Measurements from ENCODE around the gene RHOD.
A peak's percentile ranks its signal among the peaks of the same experiment; 100 is the strongest.

Gene RHOD

DNA sequence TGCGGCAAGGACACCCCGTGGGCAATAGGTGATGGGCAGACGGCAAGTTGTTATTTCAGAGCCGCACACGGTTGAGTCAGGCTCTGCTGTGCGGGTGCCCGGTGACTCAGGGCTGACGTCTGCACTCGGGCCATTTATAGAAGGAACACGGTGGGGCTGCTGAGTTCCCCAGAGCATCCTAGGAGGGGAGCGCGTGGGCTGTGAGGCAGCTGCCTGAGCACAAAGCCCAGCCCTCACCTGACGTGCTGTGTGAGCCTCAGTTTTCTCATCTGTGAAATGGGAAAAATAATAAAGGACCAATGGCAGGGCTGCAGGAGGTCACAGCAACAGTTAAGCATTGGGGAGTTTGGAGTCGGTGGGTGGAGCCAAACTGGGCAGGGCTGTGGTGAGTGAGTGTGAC is 11.3 kb upstream of the RHOD start:
- ATAC-seq (peak; percentile 34), DNase-seq (no peak)
- no peak overlapping the region for H3K27ac Mint-ChIP-seq
- no peak overlapping the region for H3K4me3 Mint-ChIP-seq
- no peaks in the 10 kb centered on the region for H3K9me3 Mint-ChIP-seq
- H3K27me3 Mint-ChIP-seq, result peaks cover 12% of the 10 kb centered on the region
- no peaks in the 10 kb centered on the region for H3K36me3 Mint-ChIP-seq (ENCODE audit: low read depth)
- H3K4me1 Mint-ChIP-seq, result no peaks in the 10 kb centered on the region

- no peaks in the 10 kb centered on the region for H3K9me3 Mint-ChIP-seq
- no peak overlapping the region for H3K27ac Mint-ChIP-seq
- H3K4me3 Mint-ChIP-seq, result no peak overlapping the region
- no peaks in the 10 kb centered on the region for H3K36me3 Mint-ChIP-seq (ENCODE audit: low read depth)
- peaks cover 19% of the 10 kb centered on the region for H3K27me3 Mint-ChIP-seq
- H3K4me1 Mint-ChIP-seq, result no peaks in the 10 kb centered on the region
- no peak for DNase-seq
- no peak for ATAC-seq
Observed at GRCh38 chr11:67048515-67049130, 8.0 kb upstream of the RHOD start.

GRCh38 chr11:67050139-67050538 is 6.5 kb upstream of the RHOD start:
- peaks cover 5% of the 10 kb centered on the region for H3K4me1 Mint-ChIP-seq
- no peaks in the 10 kb centered on the region for H3K36me3 Mint-ChIP-seq (ENCODE audit: low read depth)
- no peaks in the 10 kb centered on the region for H3K9me3 Mint-ChIP-seq
- no peak for DNase-seq
- ATAC-seq, result no peak
- H3K27ac Mint-ChIP-seq, result no peak overlapping the region
- no peak overlapping the region for H3K4me3 Mint-ChIP-seq
- peaks cover 18% of the 10 kb centered on the region for H3K27me3 Mint-ChIP-seq

GRCh38 chr11:67051180-67051893 is 5.3 kb upstream of the RHOD start:
- Mint-ChIP-seq H3K4me3 (no peak overlapping the region), H3K4me1 (peaks cover 15% of the 10 kb centered on the region), H3K9me3 (no peaks in the 10 kb centered on the region), H3K36me3 (ENCODE audit: low read depth) (no peaks in the 10 kb centered on the region), H3K27me3 (peaks cover 23% of the 10 kb centered on the region), H3K27ac (no peak overlapping the region)
- DNase-seq, result no peak
- ATAC-seq, result no peak

DNA sequence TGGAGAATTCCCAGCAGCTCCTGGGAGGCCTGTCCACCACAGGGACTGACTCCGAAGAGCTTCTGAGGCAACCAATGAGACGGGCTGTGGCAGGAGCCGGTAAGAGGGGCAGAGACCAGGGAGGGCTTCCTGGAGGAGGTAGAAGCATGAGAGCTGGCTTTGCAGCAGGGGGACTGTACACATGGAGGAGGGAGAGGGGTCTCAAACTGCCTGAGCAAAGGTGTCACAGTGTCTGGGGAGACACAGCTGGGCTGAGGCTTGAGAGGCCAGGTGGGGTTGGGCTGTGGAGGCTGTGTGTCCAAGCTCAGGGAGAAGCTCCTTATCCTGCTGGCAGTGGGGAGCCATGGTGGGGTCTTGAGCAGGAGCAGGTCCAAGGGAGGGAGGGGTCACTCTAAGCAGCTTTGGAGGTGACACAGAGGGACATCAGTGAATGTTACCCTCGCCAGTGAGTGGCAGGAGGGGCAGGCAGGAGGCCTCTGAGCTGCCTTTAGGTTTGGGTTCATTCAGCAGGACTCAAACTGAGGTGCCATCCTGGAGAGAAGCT is 4.6 kb upstream of the RHOD start:
- Mint-ChIP-seq H3K9me3 (no peaks in the 10 kb centered on the region), H3K36me3 (ENCODE audit: low read depth) (no peaks in the 10 kb centered on the region), H3K4me3 (no peak overlapping the region), H3K4me1 (peaks cover 17% of the 10 kb centered on the region), H3K27me3 (peaks cover 21% of the 10 kb centered on the region), H3K27ac (no peak overlapping the region)
- ATAC-seq (no peak), DNase-seq (no peak)

DNA sequence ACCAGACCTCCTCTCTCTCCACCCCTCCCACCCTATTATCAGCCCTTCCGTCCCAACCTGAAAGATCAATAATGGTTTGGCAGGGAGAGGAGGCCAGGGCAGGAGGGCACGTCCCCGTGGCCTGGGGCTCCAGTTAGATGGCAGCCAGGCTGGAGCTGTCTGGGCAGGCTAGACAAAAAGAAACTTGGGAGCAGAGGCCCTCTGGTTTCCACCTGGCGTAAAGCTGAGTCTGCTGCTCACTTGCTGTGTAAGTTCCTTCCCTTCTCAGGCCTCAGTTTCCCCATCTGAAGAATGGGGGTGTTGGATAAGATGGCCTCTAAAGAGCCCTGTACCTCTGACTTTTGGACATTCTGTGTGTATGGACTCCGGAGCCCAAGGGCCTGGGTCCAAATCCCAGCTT is 3.8 kb upstream of the RHOD start:
- ATAC-seq (no peak), DNase-seq (no peak)
- H3K9me3 Mint-ChIP-seq, result no peaks in the 10 kb centered on the region
- peaks cover 21% of the 10 kb centered on the region for H3K27me3 Mint-ChIP-seq
- no peaks in the 10 kb centered on the region for H3K36me3 Mint-ChIP-seq (ENCODE audit: low read depth)
- no peak overlapping the region for H3K27ac Mint-ChIP-seq
- peaks cover 17% of the 10 kb centered on the region for H3K4me1 Mint-ChIP-seq
- no peak overlapping the region for H3K4me3 Mint-ChIP-seq

DNA sequence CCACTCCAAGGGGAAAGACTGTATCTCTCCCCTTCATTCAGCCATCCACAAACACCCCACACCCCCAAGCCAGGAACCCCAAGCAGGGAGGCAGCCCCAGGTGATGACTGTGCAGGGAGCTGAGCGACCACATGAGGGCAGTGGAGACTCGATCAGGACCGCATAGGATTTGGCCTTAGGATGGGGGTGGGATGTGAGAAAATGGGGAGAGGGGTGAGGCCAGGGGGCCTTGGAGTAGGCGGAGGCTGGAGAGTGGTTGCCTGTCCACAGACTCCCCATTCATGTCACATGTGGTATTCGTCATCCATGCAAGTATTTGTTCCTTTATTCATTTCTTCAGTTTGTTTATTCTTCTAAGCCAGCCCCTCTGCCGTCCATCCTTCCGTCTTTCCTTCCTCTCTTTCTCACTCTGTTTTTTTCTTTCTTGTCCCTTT is 2.7 kb upstream of the RHOD start:
- DNase-seq, result peak; percentile 53
- H3K9me3 Mint-ChIP-seq, result no peaks in the 10 kb centered on the region
- no peak overlapping the region for H3K4me3 Mint-ChIP-seq
- H3K36me3 Mint-ChIP-seq (ENCODE audit: low read depth), result no peaks in the 10 kb centered on the region
- peaks cover 21% of the 10 kb centered on the region for H3K27me3 Mint-ChIP-seq
- H3K27ac Mint-ChIP-seq, result peak overlapping the region; percentile 24
- ATAC-seq, result peak; percentile 56
- peaks cover 17% of the 10 kb centered on the region for H3K4me1 Mint-ChIP-seq

- H3K4me3 Mint-ChIP-seq, result no peak overlapping the region
- ATAC-seq (no peak), DNase-seq (no peak)
- H3K27me3 Mint-ChIP-seq, result peaks cover 21% of the 10 kb centered on the region
- no peaks in the 10 kb centered on the region for H3K9me3 Mint-ChIP-seq
- peak overlapping the region; percentile 24 for H3K27ac Mint-ChIP-seq
- no peaks in the 10 kb centered on the region for H3K36me3 Mint-ChIP-seq (ENCODE audit: low read depth)
- H3K4me1 Mint-ChIP-seq, result peaks cover 17% of the 10 kb centered on the region
Observed at GRCh38 chr11:67054346-67054835, 2.3 kb upstream of the RHOD start.

- ATAC-seq, result peak; percentile 44
- peak; percentile 27 for DNase-seq
- Mint-ChIP-seq H3K27ac (no peak overlapping the region), H3K9me3 (no peaks in the 10 kb centered on the region), H3K4me3 (no peak overlapping the region), H3K36me3 (ENCODE audit: low read depth) (no peaks in the 10 kb centered on the region), H3K27me3 (peaks cover 21% of the 10 kb centered on the region), H3K4me1 (peaks cover 17% of the 10 kb centered on the region)
Observed at GRCh38 chr11:67054836-67055523, 1.7 kb upstream of the RHOD start.

DNA sequence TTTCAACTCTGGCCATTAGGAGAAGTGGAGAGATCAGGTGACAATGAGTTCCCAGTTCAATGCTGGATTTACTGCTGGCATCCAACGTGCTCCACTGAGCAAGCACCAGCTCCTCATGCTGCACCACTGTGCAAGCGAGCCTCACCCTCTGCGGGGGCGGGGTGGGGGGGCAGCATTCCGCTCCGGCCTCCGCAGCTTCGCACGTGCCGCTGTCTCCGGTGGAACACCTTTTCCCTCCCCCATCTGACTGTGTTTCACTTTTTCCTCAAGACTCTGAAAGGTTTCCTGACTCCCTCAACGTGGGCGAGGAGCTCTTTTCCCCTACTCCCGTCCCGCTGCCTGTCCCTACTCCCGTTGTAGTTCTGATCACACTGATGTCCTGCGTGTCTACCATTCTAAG is 835 bp upstream of the RHOD start:
- Mint-ChIP-seq H3K9me3 (no peaks in the 10 kb centered on the region), H3K4me1 (peaks cover 17% of the 10 kb centered on the region), H3K27me3 (peaks cover 21% of the 10 kb centered on the region), H3K36me3 (ENCODE audit: low read depth) (no peaks in the 10 kb centered on the region), H3K4me3 (peak overlapping the region; percentile 53), H3K27ac (no peak overlapping the region)
- DNase-seq (no peak), ATAC-seq (no peak)

- peak overlapping the region; percentile 6 for H3K4me3 Mint-ChIP-seq
- H3K4me1 Mint-ChIP-seq, result peaks cover 17% of the 10 kb centered on the region
- no peaks in the 10 kb centered on the region for H3K36me3 Mint-ChIP-seq (ENCODE audit: low read depth)
- H3K27me3 Mint-ChIP-seq, result peaks cover 13% of the 10 kb centered on the region
- no peak for DNase-seq
- H3K9me3 Mint-ChIP-seq, result no peaks in the 10 kb centered on the region
- no peak overlapping the region for H3K27ac Mint-ChIP-seq
- no peak for ATAC-seq
Observed at GRCh38 chr11:67057205-67057672, 592 bp downstream of the RHOD start.

GRCh38 chr11:67058506-67058905 is 1.9 kb downstream of the RHOD start:
- ATAC-seq, result no peak
- no peak overlapping the region for H3K4me3 Mint-ChIP-seq
- peaks cover 17% of the 10 kb centered on the region for H3K4me1 Mint-ChIP-seq
- no peak for DNase-seq
- peaks cover 9% of the 10 kb centered on the region for H3K27me3 Mint-ChIP-seq
- H3K27ac Mint-ChIP-seq, result no peak overlapping the region
- no peaks in the 10 kb centered on the region for H3K36me3 Mint-ChIP-seq (ENCODE audit: low read depth)
- no peaks in the 10 kb centered on the region for H3K9me3 Mint-ChIP-seq

DNA sequence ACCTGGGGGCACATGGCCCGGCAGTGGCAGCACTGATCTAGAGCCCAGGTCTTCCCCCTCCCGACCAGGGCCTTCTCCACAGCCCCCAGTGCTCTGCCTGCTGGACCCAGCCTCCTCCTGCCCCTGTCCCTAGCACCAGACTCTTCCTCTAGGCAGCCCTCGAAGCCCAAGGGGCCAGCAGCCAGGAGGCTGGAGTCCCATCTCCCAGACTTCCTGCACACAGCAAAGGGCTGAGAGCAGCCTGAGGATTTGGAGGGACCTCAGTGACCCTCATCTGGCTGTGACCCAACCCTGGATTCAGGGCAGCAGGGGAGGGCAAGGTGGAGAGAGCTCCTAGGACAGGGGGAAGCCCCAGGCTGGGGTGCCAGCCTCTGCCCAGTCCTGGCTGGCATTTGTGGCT is 3.0 kb downstream of the RHOD start:
- Mint-ChIP-seq H3K4me1 (peaks cover 17% of the 10 kb centered on the region), H3K4me3 (no peak overlapping the region), H3K27me3 (peaks cover 5% of the 10 kb centered on the region), H3K9me3 (no peaks in the 10 kb centered on the region), H3K27ac (no peak overlapping the region), H3K36me3 (ENCODE audit: low read depth) (no peaks in the 10 kb centered on the region)
- ATAC-seq, result no peak
- no peak for DNase-seq

- Mint-ChIP-seq H3K36me3 (ENCODE audit: low read depth) (no peaks in the 10 kb centered on the region), H3K4me1 (peaks cover 12% of the 10 kb centered on the region), H3K27me3 (peaks cover 5% of the 10 kb centered on the region), H3K27ac (no peak overlapping the region), H3K9me3 (no peaks in the 10 kb centered on the region), H3K4me3 (no peak overlapping the region)
- DNase-seq (no peak), ATAC-seq (no peak)
Observed at GRCh38 chr11:67060111-67060522, 3.5 kb downstream of the RHOD start.
